ENCODE data around the gene RASSF5. TPM values are rescaled to one million over a fixed set of nuclear protein-coding genes. Genes with fewer than 3 reads are reported as not detected.

RASSF5 gene
- total RNA-seq, 1 donor from 2014 or later: 0.51 TPM

DNA sequence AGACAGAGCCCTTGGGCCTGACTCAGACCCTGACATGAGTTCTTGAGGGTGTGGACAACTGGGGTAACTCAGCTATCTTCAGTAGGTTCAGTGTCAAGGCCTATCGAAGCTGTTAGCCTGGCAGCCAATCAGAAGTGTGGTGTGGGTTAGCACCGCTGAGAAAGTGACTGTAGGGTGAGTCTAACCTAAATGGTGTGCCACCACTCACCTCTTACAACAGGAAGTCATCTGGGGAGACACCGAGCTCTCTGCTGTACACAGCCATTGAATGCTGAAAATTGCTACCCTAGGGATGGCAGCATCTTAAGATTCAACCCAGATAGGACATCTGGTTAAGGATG, 44.6 kb downstream of the RASSF5 start:
- no peak for DNase-seq

DNA sequence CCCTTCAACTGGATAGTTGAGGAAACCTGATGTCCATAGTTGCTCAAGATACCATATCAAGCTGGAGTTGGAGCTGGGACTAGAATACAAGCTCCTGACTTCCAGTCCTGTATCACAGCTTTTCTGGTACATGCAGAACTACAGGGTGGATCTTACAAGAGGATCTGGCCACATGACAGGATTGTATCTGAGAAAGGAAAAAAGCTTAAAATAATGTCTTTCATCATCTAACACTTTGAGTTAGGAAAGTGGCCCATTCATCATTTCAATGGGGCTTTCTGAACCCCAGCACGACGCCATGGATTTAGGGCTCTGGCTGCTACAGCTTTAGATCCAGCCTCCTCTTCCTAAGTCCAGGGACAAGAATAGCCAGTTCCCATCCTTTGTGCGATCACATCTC, 46.9 kb downstream of the RASSF5 start:
- DNase-seq: no peak

DNA sequence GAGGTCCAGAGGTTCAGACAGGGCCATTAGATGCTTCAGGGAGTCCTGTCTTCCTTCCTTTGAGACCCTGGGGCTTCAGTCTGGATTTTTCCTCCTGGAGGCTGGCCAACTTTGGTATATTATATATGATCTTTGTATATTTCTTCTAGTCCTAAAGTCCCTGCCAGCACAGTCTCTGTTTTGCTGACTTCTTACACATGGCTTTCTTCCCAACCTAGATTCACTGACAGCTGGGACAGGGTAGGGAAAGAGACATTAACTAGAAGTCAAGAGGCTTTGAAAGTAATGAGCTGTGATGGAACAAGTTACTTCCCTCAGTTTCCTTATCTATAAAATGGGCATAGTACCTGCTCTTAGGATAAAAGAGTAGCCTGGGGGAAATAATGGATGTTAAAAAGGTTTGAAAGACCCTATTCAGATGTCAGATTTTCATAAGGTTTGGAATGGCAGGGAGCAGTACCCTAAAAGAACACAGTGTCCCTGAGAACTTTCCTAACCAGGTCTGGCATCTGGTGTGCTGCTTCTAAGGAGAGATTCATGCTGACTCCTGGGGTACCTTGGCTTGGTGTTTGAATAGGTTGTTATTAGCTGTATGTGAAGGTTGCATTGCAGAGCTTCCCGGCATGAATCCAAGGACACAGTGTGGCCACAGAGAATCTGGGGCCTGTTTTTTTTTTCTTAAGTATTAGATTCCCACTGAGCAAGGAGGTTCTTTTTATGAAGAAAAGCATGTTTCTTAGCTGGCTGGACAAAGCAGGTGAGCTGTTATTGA, 47.6 kb downstream of the RASSF5 start:
- DNase-seq: no peak

DNA sequence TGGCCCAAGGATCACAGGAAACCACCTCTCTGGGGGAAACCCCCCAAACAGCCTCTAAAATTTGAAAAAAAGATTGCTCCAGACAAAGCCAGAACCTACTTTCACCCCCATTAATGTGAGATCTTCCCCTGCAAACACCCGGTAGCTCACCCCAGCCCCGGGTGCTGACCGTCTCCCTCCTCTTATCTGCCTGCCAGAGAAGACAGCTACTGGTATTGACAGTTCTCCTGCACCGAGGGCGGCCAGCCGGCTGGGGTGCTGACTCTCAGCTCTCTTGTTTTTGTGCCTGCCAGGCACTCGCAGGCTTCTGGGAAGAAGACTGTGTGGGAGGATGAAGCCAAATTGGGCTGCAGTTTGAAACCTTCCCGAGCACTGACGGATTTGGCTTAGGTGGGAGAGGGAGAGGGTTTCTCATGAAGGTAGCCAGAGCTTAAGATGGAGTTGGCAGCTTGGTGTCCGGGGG, 48.2 kb downstream of the RASSF5 start:
- no peak for DNase-seq

DNA sequence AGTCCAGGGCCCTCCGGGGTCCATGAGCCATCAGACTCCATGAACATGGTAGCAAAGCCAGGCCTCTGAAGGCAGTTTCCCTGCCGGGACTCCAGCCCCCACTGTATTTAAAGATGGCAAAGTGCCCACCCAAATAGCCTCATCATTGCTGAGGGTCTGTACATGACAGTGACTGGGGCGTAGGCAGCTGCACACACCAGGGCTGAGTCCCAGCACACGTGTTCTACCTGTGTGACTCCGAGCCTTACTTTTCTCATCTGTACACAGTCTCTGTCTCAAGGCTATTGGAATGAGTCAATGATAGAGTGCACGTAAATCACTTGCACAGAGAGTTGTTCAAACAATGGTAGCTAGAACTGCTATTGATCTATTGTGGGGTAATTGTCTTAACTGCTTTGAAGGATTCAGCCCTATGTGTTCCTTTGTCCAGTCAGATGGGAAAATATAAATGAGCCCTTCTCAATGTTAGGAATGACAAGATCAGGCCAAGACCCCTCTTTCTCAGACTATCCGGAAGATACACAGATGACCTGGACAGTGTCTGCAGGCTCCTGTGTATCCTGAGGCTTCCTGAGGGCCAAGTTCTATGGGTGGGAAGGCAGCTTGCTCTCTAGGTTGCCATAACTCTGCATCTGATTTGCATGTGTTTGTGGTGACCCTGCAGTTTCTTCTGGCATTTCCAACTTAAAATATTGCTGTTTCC, 48.9 kb downstream of the RASSF5 start:
- no peak for DNase-seq

DNA sequence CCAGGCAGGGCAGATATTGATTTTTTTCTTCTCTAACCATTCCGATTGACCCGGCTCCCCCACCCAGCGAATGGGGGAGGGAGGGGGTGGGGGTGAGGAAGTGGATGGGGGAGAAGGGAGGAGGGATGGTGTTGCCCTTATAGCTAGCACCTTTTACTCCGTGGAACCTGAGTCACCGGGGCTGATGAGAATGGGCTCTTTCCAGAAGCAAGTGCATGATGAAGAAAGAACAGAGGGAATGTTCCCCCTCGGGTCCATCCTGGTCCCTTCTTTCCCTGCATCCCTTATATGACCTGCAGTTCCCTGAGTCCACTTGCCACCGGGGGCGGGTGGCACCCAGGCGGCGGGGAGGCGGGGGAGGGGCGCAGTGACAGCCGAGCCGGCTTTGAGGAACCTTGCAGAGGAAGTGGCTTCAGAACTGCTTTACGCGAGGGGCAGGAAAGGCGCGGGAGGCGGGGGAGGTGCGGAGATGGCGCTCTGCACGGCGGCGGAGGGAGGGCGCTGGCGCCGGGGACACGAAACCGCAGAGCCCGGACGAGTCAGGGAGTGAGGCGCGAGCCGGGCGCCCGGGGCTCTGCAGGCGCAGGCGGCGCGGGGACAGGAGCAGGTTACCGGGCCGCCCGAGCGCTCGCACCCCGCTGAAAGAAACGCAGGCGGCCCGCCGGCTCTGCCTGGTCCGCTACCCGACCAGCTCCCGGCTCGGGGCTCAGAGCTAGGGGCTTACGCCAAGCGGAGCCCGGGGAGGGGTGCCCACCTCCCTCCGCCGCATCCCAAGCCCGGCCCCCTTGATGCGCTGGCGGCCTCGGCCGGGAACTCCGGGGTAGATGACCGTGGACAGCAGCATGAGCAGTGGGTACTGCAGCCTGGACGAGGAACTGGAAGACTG, 49.7 kb downstream of the RASSF5 start:
- DNase-seq: peak; percentile 44

DNA sequence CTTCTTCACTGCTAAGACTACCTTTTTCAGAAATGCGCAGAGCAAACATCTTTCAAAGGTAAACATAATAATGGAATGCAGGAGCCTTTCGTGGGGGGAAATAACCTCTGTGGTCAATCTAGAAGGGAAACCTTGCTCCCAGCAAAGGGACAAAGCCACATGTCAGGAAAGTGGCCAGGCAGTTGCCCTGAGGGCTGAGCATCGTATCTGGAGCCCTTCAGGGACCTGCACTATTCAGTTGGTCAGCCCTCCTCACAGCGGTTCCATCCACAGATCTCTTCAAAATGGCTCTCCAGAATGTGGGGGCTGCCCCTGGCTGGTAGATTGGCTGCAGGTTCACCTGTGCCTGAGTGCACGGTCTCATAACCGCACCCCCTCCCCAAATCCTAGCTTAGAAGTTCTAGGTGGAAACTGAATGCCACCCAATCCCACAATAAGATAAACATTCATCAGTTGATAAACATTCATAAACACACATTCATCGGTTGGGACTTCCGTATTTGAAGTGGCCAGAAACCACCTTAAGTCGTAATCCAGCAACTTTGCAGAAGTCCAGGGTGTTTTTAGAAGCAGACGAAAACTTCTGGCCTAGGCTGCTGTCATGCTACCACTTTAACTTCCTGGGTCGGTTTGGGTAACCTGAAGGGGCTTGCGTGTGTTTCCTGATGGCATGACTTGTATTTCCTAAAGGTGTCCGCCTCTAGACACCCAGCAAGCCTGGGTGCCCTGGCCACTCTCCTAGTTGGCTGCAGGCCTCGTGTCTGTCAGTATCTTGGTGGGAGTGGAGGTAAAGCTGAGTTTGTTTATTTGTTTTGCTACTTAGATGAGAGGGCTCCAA, 50.5 kb downstream of the RASSF5 start:
- DNase-seq: no peak

DNA sequence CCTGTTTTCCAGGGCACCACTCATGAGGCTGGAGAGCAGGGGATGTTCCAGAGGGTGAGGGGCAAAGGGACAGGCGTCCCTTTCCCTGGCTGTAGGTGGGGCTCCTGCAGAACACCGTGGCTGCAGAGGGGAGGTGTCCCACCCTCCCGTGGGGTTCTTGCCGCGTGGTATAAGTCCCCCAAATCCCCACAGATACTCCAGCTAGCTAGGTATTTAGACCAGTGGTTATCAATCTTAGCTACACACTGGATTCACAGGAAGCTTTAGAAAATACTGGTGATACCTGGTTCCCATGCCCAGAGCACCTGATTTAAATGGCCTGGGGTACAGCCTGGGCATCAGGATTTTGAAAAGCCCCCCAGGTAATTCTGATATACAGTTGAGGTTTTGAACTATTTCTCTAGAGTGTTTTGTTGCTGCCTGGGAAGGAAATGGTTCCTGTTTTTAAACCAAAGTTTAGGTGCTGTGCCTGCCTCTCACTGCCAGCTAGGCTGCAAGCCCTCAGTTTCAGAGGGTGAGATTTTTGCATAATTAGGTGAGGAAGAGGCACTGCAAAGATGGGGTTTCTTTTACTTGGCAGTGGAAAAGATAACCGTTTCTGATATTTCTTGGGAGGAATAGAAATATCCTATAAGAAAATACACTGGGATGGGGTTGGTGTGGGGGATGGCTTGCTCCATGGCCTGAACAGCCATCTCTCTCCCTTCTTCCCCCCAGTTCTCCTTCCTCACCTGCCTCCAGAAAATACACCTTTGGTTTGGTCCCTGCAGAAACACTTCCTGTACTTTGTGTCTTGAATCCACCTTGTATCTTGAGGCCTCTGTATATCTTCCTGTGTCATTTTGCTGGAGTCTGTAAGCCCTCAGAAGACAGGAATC, 51.7 kb downstream of the RASSF5 start:
- DNase-seq: no peak

DNA sequence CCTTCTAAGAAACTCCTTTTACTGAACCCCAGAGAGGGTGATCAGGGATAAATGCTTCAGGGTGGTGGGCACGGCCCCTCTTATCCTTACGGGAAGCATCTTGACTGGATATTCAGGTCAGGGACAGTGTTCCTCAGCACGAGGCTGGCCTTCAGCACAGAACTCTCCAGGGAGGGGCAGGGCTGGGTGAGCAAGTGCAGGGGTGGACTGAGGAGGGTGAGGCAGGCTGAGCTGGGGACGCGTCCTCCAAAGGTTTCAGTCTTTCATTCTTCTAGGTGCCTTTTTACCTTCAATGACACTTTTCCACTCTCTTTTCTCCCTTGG, 52.3 kb downstream of the RASSF5 start:
- no peak for DNase-seq

DNA sequence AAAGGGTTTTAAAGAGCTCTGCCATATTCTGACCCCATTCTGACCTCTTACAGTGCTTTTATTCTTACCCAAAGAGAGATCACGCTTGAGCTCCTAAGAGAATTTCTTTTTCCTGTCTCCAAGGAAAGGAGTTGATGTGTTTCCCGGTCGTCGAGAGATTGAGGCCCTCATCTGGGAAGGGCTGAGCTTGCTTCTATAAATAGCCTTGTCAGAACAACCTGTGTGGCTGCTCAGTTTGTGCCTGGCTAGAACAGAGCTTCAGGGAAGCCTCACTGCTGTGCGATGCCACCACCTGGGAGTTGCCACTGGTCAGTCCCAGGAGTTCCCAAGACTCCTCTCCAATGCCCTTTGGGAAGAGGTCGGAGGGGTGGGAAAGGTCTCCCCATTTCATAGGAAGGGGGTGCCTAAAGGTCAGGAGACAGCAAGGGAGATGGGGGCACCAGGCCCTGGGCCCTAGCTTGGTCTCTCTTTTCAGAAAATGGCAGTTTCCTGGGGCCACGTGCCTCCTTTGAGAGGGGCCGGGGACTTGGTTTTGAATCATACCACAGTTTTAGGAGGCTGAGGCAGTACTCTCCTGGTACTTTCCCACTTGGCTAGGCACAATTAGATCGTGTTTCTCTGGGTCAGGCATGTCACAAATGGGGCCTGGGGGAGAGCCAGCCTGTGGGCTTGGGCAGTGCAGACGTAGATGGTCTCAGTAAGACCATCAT, 52.8 kb downstream of the RASSF5 start:
- no peak for DNase-seq

DNA sequence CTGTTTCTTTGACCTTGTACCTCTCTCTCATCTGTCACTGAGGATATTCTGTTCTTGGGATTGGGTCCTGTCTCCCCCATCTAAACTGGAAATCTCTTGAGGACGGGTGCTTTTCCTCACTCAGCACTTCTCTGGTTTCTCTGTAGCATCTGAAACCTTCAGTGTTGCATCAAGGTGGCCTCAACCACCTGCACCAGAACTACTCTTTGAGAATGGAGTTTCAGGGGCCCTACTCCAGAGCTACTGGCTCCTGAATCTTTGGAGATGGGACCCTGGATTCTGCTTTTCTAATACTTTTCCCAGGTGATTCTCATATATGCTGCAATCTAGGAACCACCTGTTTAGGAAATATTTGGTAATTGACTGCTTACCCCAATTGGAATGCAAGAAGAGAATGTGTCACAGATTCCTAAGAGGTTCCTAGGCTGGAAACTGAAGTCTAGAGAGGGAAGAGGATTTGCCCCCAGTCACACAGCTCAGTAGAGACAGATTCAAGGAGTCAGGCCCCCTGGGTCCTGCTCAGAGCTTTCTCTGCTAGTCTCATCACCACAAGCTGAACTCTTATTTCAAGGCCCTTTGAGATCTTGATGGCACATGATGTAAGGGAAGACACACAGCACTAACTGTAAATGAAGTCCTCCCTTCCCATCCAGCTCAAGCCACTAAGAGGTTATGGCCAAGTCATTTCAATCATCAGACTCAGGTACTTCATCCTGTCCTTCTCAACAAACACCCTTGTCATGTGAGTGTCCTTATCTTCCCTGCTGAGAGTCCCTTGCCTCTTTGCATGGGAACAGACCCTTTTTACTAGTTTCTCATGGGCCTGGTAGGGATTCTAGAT, 56.3 kb downstream of the RASSF5 start:
- DNase-seq: no peak

DNA sequence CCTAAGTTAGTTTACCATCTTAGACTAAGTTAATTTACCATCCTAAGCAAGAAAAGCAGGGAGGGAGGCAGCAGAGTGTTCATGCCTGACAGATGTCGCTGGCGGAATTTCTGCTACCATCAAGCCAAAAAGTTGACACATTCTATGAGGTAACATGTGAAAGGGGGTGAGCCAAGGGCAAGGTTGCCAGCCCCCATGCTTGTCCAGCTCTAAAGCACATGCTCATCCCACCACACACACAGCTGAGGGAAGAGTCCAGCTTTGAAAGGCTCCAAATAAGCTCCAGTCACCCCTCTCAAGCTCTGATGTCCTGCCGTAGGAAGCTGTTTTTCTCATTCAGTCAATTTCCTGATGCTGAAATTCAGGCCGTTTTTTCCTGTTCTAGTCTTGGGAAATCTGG, 58.7 kb downstream of the RASSF5 start:
- no peak for DNase-seq

DNA sequence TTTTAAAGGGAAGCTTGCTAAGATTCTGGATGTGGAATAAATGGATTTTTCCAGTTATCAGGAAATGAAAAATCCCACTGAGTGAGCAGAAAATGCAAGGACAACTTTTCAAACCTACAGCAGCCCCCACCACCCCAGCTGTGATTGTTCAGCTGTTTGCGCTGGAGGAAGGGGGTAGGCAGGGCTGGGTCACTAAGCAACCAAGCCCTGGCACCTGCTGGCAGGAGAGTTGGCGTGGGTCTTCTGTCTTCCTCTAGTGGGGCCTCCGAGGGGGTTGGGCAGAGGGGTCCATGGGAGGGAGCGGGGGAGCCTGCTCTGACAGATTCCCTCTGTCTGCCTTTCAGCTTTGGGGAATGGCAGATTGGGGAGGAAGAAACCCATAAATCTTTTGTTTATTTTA, 59.7 kb downstream of the RASSF5 start:
- no peak for DNase-seq

DNA sequence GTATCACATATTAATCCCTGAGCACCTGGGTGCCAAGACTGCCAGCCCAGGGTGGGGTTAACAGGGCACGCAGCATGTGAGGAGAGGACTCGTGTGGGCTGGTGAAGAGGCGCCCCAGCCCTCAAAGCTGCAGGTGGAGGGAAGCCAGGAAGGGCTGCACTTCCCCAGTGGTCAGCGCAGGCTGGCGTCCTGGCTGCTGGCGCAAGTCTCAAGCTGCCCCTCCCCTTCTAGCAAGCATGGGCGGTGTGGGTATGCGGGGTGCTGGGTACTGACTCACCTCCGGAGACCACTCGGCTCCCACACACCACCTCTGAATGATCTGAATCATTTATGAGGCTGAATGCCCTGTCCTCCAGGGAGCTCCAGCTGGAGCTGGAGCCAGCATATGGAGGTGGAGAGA, 60.9 kb downstream of the RASSF5 start:
- no peak for DNase-seq

DNA sequence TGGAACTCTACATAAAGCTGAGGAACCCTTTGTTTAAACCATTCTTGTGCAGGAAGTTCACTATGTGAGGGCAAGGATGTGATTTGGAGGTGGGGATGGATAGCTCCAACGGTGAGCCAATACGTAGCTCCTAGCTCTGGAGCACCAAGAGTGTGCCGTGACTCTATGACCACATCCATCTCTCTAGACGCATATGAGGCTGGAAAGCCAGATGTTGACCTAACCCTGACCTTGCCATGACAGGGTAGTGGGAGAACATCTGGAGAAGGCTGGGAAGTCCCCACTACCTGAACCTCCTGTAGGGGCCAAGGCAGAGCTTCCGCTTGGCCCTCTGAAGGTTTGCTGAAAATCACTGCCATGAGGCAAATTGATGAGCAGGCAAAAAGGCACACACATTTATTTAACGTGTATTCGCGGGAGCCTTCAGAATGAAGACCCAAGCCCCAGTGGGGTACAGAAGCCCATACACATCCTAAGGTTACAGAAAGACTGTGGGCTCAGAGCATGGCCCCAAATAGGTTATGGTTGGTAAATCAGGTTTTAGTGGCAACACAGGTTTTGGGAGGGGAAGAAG, 61.5 kb downstream of the RASSF5 start:
- DNase-seq: no peak

DNA sequence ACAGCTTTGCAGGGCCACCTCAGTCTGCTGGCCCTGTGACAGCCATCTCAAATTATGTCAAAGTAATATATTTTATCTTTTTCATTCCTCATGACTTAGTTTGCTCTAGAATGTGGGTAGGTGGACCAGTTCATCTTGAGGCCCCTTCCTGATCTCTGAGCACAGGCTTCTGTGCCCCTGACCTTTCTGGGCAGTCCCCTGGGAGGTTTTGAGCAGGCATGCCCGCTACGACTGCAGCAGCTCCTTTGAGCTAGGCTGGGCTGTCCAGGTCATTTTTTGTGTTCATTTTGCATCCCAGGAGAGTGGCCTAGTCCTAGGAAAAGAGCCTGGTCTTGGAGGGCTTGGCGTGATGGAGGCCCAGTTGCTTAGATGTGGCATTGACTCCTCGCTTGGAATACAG, 62.2 kb downstream of the RASSF5 start:
- DNase-seq: no peak

DNA sequence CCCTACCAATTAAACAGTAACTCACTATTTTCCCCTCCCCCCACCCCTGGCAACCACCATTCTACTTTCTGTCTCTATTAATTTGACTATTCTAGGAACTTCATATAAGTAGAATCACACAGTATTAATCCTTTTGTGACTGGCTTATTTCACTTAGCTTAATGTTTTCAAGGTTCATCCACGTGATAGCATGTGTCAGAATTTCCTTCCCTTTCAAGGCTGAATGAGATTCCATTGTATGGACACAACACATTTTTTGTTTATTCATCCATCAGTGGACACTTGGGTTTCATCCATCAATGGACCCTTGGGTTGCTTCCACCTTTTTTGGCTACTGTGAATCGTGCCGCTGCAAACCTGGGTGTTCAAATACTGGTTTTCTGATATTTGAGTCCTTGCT, 63.2 kb downstream of the RASSF5 start:
- DNase-seq: peak; percentile 78

DNA sequence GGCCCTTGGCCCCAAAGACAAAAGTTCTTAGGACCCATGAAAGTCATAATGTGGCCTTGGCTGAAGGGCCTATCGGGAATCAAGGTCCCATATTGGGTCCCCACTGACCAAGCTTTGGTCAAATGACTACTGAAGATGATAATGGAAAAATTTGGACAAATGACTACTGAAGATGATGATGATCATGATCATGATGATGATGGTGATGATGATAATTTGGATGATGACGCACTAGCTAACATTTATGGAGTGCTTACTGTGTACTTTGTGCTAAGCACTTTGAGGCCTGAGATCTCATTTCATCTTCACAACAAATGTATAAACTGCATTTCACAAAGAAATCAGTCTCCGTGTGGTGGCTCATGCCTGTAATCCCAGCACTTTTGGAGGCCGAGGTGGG, 65.5 kb downstream of the RASSF5 start:
- DNase-seq: no peak

DNA sequence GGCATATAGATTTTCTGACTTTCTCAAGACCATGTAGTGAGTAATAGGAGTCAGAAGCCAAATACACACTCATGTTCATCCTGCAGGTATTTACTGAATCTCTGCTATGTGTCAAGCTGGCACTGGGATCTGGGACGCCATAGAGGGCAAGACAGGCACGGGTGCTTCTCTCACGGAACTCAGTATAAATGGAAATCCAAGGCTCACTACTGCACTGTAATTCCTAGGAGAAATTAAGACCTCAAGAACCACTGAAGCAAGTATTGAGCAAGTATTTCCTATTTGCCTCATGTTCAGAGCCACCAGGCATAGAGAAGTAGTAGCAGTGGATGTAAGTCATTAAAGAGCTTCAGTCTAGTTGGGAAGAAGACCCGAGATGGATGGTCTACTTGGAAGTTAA, 66.0 kb downstream of the RASSF5 start:
- DNase-seq: no peak

DNA sequence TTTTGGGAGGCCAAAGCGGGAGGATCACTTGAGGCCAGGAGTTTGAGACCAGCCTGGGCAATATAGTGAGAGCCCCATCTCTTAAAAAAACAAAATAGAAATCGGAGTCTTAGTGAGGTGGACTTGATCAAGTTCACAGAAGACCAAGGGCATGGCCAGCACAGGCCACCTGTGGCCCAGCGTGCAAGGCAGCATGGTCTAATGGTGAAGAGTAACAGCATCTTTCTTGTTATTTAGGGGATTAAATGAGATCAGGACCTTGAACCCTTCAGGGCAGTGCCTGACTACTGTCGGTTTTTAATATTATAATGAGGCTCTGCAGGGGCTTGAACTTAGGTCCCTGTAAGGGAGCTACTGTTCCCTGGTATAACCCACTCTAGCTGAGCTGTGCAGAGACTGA, 66.4 kb downstream of the RASSF5 start:
- no peak for DNase-seq
